ENCODE results near the gene SLC2A14.
"Not testable (repeated sequence)": the region's sequence is repeated elsewhere in the genome, so short reads cannot be mapped to it uniquely, and the experiment has no call there.

SLC2A14 gene

DNA sequence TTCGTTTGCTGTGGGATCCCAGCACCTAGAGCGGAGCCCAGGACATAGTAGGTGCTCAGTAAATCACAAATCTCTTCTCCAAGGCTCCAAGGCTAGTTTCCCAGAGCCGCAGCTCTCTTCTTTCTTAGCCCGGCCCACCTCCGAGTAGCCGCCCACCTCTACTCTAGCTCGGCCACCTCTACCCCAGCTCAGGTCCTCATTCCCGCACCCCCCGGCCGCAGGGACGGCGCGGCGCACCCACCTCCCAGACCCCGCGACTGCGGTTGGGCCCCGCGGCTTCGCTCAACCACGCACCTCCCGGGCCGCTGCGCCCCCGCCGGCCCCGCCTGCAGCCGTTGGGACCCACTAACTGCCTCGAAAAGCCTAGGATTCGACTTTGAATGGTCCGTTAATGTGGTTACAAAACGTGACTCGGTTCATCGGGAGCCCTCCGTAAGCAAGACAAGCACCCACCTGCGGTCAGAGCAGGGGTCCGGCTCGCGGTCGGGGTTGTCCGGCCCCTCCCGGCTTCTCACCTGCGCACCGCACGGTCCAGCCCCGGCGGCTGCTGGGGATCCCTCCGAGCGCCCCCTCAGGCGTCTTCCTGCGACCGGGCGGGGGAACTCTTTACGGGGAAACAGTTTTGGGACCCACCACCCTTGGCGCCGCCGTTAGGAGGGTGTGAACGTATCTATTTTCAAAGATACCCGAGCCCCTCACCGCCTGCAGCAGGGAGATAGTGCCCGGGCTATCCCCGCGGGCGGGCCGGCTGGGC lies at the start of gene SLC2A14:
Gene SLC2A14, minus strand, starts transcription at position 350 of the 754 bp plus-strand sequence. CDS start 3,035 bp downstream, outside the sequence.
- Histone ChIP-seq H3K27me3 (ENCODE audit: control insufficient read depth, insufficient read depth, low read length) (no peaks in the 10 kb centered on the region), H3K9ac (ENCODE audit: low read length) (no peak within 1 kb of the TSS), H3K4me1 (ENCODE audit: control insufficient read depth, insufficient read depth, low read length) (no peaks in the 10 kb centered on the region), H3K27ac (ENCODE audit: low read depth, low read length) (no peak within 1 kb of the TSS), H3K36me3 (ENCODE audit: control insufficient read depth, insufficient read depth, low read length) (no peaks in the 10 kb centered on the region), H3K4me3 (ENCODE audit: low read length) (no peak within 1 kb of the TSS)

DNA sequence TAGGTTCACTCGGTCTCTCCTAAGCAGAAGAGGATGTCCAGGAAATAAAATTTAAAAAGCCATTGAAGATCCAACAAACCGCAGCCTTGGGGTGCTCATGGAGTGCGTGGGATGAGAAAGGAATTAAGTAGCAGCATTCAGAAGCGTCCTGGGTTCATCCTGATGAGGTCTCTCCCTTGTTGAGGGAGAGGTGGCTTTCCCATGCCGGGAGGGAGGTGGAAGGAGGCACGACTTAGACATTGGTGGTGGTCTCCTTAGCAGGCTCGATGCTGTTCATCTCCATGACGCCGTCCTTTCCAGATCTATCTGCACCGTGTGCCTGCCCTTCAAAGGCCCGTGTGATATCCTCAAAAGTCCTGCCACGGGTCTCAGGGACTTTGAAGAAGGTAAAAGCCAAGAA lies 48.5 kb upstream of the SLC2A14 start:
- H3K36me3 ChIP-seq (ENCODE audit: control insufficient read depth, insufficient read depth, low read length), result peaks cover 16% of the 10 kb centered on the region

GRCh38 chr12:7918268-7918590 lies 45.5 kb upstream of the SLC2A14 start:
- H3K36me3 ChIP-seq (ENCODE audit: control insufficient read depth, insufficient read depth, low read length); H3K27ac ChIP-seq (ENCODE audit: low read depth, low read length); H3K27me3 ChIP-seq (ENCODE audit: control insufficient read depth, insufficient read depth, low read length); H3K9ac ChIP-seq (ENCODE audit: low read length); H3K4me1 ChIP-seq (ENCODE audit: control insufficient read depth, insufficient read depth, low read length); H3K4me3 ChIP-seq (ENCODE audit: low read length): not testable (repeated sequence)

More for the DNA sequence above, 48.5 kb upstream of the SLC2A14 start:
- not testable (repeated sequence) for H3K9ac ChIP-seq (ENCODE audit: low read length); H3K4me1 ChIP-seq (ENCODE audit: control insufficient read depth, insufficient read depth, low read length); H3K4me3 ChIP-seq (ENCODE audit: low read length); H3K27me3 ChIP-seq (ENCODE audit: control insufficient read depth, insufficient read depth, low read length); H3K27ac ChIP-seq (ENCODE audit: low read depth, low read length)

GRCh38 chr12:7917392-7918267 lies 44.9 kb upstream of the SLC2A14 start:
- no peak overlapping the region for H3K27ac ChIP-seq (ENCODE audit: low read depth, low read length)
- no peak overlapping the region for H3K9ac ChIP-seq (ENCODE audit: low read length)
- no peaks in the 10 kb centered on the region for H3K27me3 ChIP-seq (ENCODE audit: control insufficient read depth, insufficient read depth, low read length)
- no peak overlapping the region for H3K4me3 ChIP-seq (ENCODE audit: low read length)
- no peaks in the 10 kb centered on the region for H3K4me1 ChIP-seq (ENCODE audit: control insufficient read depth, insufficient read depth, low read length)
- H3K36me3 ChIP-seq (ENCODE audit: control insufficient read depth, insufficient read depth, low read length), result peaks cover 9% of the 10 kb centered on the region

DNA sequence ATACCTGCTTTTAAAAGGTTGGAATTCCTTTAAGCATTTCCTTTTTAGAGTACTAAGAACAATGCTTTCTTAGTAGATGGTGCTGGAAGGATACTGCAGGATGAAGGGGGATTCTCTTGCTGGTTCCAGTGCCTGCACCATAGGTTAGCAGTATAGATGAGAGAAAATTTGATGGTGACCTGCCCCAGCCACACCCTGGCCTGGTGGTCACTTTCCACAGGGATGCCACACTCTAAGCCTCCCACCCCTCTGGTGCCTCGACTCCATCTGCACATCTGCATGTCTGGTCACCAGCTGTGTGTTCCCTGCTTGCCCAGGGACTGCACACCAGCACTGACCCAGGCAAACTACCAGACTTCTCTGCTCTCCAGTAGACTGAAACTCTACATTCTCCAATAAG lies 44.2 kb upstream of the SLC2A14 start:
- H3K36me3 ChIP-seq (ENCODE audit: control insufficient read depth, insufficient read depth, low read length), result peaks cover 4% of the 10 kb centered on the region
- H3K9ac ChIP-seq (ENCODE audit: low read length), result no peak overlapping the region
- H3K27ac ChIP-seq (ENCODE audit: low read depth, low read length), result no peak overlapping the region
- no peaks in the 10 kb centered on the region for H3K4me1 ChIP-seq (ENCODE audit: control insufficient read depth, insufficient read depth, low read length)
- H3K4me3 ChIP-seq (ENCODE audit: low read length), result no peak overlapping the region
- H3K27me3 ChIP-seq (ENCODE audit: control insufficient read depth, insufficient read depth, low read length), result no peaks in the 10 kb centered on the region

DNA sequence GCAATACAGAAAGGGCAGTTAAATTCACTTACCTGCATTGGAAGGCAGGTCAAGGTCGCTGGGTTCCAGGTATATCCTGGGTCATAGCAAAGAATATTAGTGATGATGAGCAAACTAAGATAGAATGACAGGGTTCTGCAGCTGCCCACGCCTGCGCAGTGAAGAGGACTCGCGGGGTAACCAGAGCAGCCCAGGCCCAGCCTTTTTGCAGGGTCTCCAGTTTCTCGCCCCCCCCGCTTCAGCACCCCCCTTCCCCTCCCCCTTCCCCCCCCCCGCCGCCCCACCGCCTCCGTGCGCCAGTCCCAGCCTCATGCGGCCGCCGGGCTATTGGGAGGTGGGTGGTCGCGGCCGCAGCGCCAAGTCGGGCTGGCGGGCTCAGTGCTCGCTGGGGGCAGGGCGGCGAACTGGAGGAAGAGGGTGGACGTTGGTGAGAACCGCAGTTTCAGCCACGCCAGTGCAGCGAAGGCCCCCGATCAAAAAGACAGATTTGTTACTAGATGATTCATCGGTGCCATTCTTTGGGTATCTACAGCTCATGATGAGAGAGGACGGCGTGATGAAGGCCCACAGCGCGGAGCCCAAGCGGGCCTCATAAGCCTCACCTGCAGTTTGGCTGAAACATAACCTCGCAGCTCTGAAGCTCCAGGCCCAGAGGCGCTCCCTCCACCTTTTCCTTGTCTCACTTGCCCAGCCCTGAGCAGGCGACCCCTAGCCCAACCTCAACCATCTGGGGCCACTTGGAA lies 43.1 kb upstream of the SLC2A14 start:
- Histone ChIP-seq H3K36me3 (ENCODE audit: control insufficient read depth, insufficient read depth, low read length) (no peaks in the 10 kb centered on the region), H3K4me1 (ENCODE audit: control insufficient read depth, insufficient read depth, low read length) (no peaks in the 10 kb centered on the region), H3K27ac (ENCODE audit: low read depth, low read length) (no peak overlapping the region), H3K9ac (ENCODE audit: low read length) (no peak overlapping the region), H3K4me3 (ENCODE audit: low read length) (no peak overlapping the region), H3K27me3 (ENCODE audit: control insufficient read depth, insufficient read depth, low read length) (no peaks in the 10 kb centered on the region)

GRCh38 chr12:7910106-7910505 lies 37.4 kb upstream of the SLC2A14 start:
- not testable (repeated sequence) for H3K27me3 ChIP-seq (ENCODE audit: control insufficient read depth, insufficient read depth, low read length); H3K36me3 ChIP-seq (ENCODE audit: control insufficient read depth, insufficient read depth, low read length); H3K9ac ChIP-seq (ENCODE audit: low read length); H3K27ac ChIP-seq (ENCODE audit: low read depth, low read length); H3K4me3 ChIP-seq (ENCODE audit: low read length); H3K4me1 ChIP-seq (ENCODE audit: control insufficient read depth, insufficient read depth, low read length)

DNA sequence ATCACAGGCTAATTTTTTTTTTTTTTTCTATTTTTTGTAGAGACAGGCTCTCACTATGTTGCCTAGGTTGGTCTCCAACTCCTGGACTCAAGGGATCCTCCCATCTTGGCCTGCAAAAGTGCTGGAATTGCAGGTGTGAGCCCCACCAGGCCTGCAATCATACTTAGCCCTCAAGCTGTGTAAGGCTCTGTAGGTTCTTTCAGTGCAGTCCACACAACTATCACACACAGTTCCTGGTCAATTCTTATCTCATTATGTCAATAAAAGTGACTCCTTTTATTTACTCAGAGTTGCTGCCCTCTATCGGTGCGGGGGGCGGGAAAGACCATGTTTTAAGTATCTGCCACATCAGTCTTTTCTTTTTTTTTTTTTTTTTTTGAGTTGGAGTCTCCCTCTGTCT lies 34.3 kb upstream of the SLC2A14 start:
- Histone ChIP-seq H3K27ac (ENCODE audit: low read depth, low read length) (no peak overlapping the region), H3K27me3 (ENCODE audit: control insufficient read depth, insufficient read depth, low read length) (no peaks in the 10 kb centered on the region), H3K4me3 (ENCODE audit: low read length) (no peak overlapping the region), H3K36me3 (ENCODE audit: control insufficient read depth, insufficient read depth, low read length) (no peaks in the 10 kb centered on the region), H3K9ac (ENCODE audit: low read length) (no peak overlapping the region), H3K4me1 (ENCODE audit: control insufficient read depth, insufficient read depth, low read length) (no peaks in the 10 kb centered on the region)

- H3K36me3 ChIP-seq (ENCODE audit: control insufficient read depth, insufficient read depth, low read length); H3K4me3 ChIP-seq (ENCODE audit: low read length); H3K9ac ChIP-seq (ENCODE audit: low read length); H3K27me3 ChIP-seq (ENCODE audit: control insufficient read depth, insufficient read depth, low read length); H3K4me1 ChIP-seq (ENCODE audit: control insufficient read depth, insufficient read depth, low read length); H3K27ac ChIP-seq (ENCODE audit: low read depth, low read length): not testable (repeated sequence)
These were observed 33.6 kb upstream of the SLC2A14 start for GRCh38 chr12:7906303-7906702.

- not testable (repeated sequence) for H3K36me3 ChIP-seq (ENCODE audit: control insufficient read depth, insufficient read depth, low read length); H3K27me3 ChIP-seq (ENCODE audit: control insufficient read depth, insufficient read depth, low read length); H3K9ac ChIP-seq (ENCODE audit: low read length); H3K27ac ChIP-seq (ENCODE audit: low read depth, low read length); H3K4me3 ChIP-seq (ENCODE audit: low read length); H3K4me1 ChIP-seq (ENCODE audit: control insufficient read depth, insufficient read depth, low read length)
These were observed 32.9 kb upstream of the SLC2A14 start for GRCh38 chr12:7905600-7906125.

DNA sequence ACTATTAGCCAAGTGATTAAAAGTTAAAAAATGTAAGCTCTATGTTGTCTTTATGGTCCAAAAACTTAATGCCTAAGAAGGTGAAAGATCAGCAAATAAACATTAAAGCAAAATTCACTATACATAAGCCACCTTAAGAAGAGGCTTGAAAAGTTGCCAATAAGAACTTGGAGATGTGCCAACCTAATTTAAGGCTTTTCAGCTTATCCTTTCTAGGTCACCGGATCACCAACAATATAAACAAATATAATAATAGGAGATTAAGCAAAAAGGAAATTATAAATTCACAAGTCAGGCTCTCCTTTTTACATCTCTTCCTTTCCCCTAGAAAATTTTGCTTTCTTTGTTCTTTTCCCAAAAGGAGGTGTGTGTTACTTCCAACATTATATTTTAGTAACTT lies 32.4 kb upstream of the SLC2A14 start:
- no peak overlapping the region for H3K9ac ChIP-seq (ENCODE audit: low read length)
- no peak overlapping the region for H3K4me3 ChIP-seq (ENCODE audit: low read length)
- no peak overlapping the region for H3K27ac ChIP-seq (ENCODE audit: low read depth, low read length)
- H3K27me3 ChIP-seq (ENCODE audit: control insufficient read depth, insufficient read depth, low read length), result no peaks in the 10 kb centered on the region
- H3K4me1 ChIP-seq (ENCODE audit: control insufficient read depth, insufficient read depth, low read length), result no peaks in the 10 kb centered on the region
- H3K36me3 ChIP-seq (ENCODE audit: control insufficient read depth, insufficient read depth, low read length), result no peaks in the 10 kb centered on the region

DNA sequence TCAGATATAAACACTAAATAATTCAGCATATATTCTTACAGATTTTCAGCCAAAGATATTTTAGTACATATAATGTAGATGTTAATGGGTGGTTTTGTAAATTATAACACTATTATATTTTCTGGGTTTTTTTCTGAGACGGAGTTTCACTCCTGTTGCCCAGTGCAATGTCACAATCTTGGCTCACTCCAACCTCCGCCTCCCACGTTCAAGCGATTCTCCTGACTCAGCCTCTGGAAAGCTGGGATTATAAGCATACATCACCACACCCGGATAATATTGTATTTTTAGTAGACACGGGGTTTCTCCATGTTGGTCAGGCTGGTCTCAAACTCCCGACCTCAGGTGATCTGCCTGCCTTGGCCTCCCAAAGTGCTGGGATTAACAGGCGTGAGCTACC lies 29.7 kb upstream of the SLC2A14 start:
- H3K27ac ChIP-seq (ENCODE audit: low read depth, low read length); H3K4me1 ChIP-seq (ENCODE audit: control insufficient read depth, insufficient read depth, low read length); H3K9ac ChIP-seq (ENCODE audit: low read length); H3K27me3 ChIP-seq (ENCODE audit: control insufficient read depth, insufficient read depth, low read length); H3K36me3 ChIP-seq (ENCODE audit: control insufficient read depth, insufficient read depth, low read length); H3K4me3 ChIP-seq (ENCODE audit: low read length): not testable (repeated sequence)

Data from rectal smooth muscle tissue (tissue), 1 donor.